ENCODE data around the gene RPS2.
"Not testable (repeated sequence)": the region's sequence is repeated elsewhere in the genome, so short reads cannot be mapped to it uniquely, and the experiment has no call there.

DNA sequence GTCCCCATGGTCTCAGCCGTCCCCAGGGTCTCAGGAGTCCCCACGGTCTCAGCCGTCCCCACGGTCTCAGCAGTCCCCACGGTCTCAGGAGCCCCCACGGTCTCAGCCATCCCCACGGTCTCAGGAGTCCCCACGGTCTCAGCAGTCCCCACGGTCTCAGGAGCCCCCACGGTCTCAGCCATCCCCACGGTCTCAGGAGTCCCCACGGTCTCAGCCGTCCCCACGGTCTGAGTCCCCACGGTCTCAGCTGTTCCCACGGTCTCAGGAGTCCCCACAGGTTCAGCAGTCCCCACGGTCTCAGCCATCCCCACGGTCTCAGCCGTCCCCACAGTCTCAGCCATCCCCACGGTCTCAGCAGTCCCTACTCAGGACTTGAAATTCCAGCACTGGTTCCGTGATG lies 44.5 kb downstream of the RPS2 start:
- TF ChIP-seq EZH2 (IDR thresholded peaks at IDR 0.05; ENCODE audit: borderline replicate concordance, low read length), result not testable (repeated sequence)
- TF ChIP-seq, protein P1, sequence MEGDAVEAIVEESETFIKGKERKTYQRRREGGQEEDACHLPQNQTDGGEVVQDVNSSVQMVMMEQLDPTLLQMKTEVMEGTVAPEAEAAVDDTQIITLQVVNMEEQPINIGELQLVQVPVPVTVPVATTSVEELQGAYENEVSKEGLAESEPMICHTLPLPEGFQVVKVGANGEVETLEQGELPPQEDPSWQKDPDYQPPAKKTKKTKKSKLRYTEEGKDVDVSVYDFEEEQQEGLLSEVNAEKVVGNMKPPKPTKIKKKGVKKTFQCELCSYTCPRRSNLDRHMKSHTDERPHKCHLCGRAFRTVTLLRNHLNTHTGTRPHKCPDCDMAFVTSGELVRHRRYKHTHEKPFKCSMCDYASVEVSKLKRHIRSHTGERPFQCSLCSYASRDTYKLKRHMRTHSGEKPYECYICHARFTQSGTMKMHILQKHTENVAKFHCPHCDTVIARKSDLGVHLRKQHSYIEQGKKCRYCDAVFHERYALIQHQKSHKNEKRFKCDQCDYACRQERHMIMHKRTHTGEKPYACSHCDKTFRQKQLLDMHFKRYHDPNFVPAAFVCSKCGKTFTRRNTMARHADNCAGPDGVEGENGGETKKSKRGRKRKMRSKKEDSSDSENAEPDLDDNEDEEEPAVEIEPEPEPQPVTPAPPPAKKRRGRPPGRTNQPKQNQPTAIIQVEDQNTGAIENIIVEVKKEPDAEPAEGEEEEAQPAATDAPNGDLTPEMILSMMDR (IDR thresholded peaks at IDR 0.05; ENCODE audit: low read length), result not testable (repeated sequence)

Data from OCI-LY1 (cell line).